Right ventricle myocardium superior (tissue), 1 donor: Measurements from ENCODE around the gene TENT4B. TPM values are rescaled to one million over a fixed set of nuclear protein-coding genes. Genes with fewer than 3 reads are reported as not detected.
"Not testable (repeated sequence)": the region's sequence is repeated elsewhere in the genome, so short reads cannot be mapped to it uniquely, and the experiment has no call there.

ENCODE experiments used
- ATAC-seq: fragments of 200-7000 bp; cut with Tn5 transposase; one replicate; pipeline ENCODE4 v1.9.1; 2020; ENCODE audit warnings: mild to moderate bottlenecking; ENCODE audit not compliant: poor library complexity
- DNase-seq: peaks from one replicate; pipeline ENCODE4 v3.0.0-alpha.2; 2020
- intact Hi-C: fragments of 100-400 bp; cut with DNase I; formaldehyde crosslinking; loops from one replicate; pipeline ENCODE4 v1.11.2; 2022
- total RNA-seq: library from RNA; stranded (reverse); fragmentation: NEBNext Ultra II Directional; extraction: Animal tissue kit (Norgen Biotek cat#: 25700); gene quantifications from one replicate; pipeline ENCODE4 v1.2.1, GENCODE V29; 2021
- donor health status: DM: no; HTN: yes; CAD: no; lungs with severe emphysema.

Gene TENT4B
- total RNA-seq, 1 donor from 2014 or later, result 7.7 TPM

DNA sequence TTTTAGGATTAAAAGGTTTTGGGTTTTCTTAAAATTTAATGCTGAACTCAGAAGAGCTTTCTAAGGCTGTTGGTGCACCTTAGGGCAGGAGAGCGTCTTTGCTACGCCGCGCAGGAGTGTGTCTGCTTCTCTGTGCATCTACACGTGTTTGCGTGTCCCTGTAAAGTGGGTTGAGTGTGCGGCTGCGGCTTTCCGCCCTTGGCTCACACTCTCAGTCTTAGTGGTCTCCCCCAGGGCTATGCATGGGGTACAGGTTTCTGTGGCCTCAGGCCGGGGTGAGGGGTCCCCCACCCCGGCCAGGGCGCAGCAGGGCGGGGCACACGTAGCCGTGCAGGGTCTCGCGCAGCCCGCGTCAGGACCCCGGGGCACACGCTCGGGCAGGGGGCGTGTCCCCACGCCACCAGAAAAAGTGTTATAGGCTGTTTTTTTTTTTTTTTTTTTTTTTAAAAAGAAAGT lies 727 bp upstream of the TENT4B start:
- peak; percentile 66 for DNase-seq
- peak; percentile 50 for ATAC-seq
- intact Hi-C loops, result loop anchor here (2.0 to 5.0 kb wide), 2 partner anchors 58 to 85 kb away; partner anchors contain the start of gene HEATR3

DNA sequence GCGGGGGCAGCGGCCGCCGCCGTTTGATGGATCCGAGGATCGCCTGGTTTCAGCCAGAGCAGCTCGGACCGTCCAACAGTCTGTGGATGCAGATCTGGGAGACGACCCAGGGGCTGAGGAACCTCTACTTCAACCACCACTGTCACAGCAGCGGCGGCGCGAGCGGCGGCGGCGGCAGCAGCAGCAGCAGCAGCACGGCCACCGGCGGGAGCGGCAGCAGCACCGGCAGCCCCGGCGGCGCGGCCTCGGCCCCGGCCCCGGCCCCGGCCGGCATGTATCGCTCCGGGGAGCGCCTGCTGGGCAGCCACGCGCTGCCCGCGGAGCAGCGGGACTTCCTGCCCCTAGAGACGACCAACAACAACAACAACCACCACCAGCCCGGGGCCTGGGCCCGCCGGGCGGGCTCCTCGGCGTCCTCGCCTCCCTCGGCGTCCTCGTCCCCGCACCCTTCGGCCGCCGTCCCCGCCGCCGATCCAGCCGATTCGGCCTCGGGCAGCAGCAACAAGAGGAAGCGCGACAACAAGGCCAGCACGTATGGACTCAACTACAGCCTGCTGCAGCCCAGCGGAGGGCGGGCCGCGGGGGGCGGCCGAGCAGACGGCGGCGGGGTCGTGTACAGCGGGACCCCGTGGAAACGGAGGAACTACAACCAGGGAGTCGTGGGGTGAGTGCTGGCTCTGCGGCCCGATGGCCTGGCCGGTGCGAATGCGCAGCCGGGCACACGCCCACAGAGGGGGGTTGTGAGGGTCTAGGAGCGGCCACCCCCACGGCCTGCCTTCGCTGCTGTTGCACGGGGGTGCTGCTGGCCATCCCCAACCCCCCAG lies 702 bp downstream of the TENT4B start:
- intact Hi-C loops, result loop anchor here (2.0 to 5.0 kb wide), 2 partner anchors 57 to 87 kb away; partner anchors contain the start of gene HEATR3
- ATAC-seq (no peak), DNase-seq (peak; percentile 66)

DNA sequence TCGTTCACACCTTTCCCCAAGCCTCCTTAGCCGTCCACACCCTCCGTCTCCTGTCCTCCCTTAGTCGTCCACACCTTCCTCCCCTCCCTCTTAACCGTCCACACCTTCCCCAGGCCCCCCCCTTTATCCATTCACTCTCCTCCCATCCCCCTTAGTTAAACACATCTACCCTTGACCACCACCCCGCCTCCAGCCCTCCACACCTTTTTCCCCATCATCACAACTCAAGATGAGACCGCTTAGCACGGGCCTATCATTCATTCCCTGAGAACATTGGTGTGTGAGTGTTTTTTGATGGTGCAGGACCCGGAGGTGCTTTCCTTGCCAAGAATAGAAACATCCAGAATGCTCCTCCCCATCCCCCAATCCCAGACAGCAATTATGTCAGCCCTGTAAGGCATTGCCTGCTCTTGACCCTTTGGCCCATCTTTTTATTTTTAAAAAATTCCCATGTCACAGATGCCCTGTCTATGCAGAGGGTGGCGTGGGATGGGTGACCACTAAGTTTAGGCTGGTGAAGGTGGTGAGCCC lies 1.4 kb downstream of the TENT4B start:
- DNase-seq (no peak), ATAC-seq (no peak)
- intact Hi-C loops, result loop anchor here (5.0 kb wide), 1 partner anchor 87 kb away; the partner anchor contains the start of gene HEATR3

DNA sequence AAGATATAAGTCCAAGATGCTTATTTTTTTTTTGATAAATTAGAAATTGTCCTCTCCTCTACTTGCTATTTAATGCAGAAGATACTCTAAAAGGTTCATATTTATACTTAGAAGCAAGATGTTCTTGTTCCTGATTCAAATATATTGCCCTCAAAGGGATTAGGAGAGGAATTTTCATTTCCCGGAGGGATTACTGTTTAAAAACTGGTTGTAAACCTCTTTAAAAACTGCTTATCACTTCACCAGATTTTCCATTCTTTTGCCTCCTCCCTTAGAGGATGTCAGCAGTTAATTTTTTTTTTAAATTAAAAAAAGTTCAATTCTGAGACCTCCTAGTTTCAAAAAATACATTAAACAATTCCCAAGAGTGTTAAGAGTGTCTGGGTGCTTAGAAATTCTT lies 2.8 kb downstream of the TENT4B start:
- no peak for DNase-seq
- intact Hi-C loops, result loop anchor here (5.0 kb wide), 1 partner anchor 46 kb away; no protein-coding TSS in a partner anchor
- ATAC-seq, result no peak

DNA sequence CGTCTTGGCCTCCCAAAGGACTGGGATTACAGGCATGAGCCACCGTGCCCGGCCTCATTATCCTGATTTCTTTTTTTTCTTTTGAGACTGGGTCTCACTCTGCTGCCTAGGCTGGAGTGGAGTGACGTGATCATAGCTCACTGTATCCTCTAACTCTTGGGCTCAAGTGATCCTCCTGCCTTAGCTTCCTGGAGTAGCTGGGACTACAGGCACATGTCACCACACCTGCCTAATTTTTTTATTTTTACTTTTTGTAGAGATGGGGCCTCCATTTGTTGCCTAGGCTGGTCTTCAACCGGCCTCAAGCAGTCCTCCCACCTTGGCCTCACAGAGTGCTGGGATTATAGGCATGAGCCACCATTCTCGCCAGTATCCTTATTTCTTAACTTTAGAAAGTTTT lies 3.5 kb downstream of the TENT4B start:
- DNase-seq (no peak), ATAC-seq (no peak)
- intact Hi-C loops, result loop anchor here (5.0 kb wide), 1 partner anchor 46 kb away; no protein-coding TSS in a partner anchor

DNA sequence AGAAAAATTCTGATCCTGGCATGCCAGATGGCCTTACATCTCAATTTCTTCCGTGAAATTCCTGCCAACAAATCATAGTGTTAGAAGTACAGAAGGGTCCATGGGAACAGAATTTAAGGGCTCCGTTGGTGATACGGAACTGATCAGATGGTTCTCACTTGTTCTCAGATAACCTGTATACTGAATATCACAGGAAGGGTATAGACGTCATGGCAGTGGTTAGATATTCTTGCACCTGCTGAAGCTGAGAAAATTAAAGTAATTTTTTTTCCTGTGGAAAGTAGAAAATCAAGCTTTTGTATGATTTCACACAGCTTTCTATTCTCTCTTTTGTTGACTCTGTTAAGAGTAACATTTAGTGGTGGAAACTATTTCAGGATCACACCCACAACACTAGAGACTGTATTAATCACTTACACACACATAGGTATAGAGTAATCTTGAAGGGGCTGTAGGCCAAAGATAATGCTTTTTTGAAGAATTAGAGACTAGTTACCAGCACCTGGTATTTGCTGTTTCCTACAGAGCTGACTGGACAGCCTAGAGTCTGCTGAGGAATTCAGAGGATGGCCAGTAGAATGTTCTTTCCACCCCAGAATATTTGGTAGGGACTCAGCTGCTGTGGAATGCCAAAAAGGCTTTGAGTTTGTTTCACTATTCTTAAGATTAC lies 7.5 kb downstream of the TENT4B start:
- ATAC-seq (peak; percentile 26), DNase-seq (no peak)
- intact Hi-C loops, result no loop called here

DNA sequence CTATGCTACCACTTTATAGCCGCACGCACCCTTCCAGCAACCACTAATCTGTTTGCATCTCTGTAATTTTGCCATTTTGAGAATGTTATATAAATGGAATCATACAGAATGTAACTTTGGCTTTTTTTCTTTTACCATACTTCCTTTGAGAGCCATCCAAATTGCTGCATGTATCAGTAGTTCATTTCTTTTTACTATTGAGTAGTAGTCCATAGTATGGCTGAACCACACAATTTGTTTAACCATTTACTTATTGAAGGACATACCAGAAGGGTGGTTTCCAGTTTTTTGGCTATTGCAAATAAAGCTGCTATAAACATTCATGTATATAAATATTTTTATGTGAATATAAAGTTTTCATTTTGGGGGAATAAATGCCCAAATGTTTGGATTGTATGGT lies 8.8 kb downstream of the TENT4B start:
- DNase-seq, result no peak
- intact Hi-C loops, result no loop called here
- no peak for ATAC-seq

DNA sequence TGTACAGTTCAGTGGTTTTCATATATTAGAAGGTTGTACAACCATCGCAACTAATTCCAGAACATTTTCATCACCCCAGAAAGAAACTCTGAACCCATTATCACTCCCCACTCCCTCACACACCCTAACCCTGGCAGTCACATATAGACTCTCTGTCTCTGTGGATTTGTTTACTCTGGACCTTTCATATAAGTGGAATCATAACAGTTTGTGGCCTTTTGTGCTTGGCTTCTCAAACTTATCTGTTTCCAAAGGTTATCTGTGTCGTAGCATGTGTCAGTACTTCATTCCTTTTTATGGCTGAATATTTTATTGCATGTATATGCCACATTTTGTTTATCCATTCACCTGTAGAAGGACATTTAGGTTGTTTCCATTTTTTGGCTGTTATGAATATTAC lies 12.4 kb downstream of the TENT4B start:
- intact Hi-C loops, result no loop called here
- DNase-seq (no peak), ATAC-seq (no peak)

DNA sequence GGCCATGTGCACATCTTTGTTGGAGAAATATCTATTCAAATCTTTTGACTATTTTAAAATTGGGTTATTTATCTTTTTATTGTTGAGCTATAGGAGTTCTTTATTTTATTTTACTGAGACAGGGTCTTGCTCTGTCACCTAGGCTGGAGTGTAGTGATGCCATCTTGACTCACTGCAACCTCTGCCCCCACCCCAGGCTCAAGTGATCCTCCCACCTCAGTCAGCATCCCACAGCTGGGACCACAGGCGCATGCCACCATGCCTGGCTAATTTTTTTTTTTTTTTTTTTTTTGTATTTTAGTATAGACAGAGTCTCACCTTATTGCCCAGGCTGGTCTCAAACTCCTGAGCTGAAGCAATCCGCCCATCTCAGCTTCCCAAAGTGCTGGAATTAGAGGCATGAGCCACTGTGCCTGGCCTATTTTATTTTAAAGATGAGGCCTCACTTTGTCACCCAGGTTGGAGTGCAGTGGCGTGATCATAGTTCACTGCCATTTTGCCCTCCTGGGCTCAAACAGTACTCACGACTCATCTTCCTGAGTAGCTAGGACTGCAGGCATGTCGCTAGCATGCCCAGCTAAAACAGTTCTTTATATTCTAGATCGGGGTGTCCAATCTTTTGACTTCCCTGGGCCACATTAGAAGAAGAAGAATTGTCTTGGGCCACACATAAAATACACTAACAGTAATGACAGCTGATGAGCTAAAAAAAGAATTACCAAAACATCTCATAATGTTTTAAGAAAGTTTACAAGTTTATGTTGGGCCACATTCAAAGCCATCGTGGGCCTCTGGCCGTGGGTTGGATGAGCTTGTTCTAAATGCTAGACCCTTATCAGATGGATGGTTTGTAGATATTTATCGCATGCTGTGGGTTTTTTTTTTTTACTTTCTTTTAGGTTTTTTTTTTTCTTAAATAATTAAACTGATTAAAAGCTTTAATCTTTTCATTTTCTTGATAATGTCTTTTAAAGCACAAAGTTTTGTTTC lies 13.7 kb downstream of the TENT4B start:
- ATAC-seq, result no peak
- no peak for DNase-seq
- intact Hi-C loops, result no loop called here

DNA sequence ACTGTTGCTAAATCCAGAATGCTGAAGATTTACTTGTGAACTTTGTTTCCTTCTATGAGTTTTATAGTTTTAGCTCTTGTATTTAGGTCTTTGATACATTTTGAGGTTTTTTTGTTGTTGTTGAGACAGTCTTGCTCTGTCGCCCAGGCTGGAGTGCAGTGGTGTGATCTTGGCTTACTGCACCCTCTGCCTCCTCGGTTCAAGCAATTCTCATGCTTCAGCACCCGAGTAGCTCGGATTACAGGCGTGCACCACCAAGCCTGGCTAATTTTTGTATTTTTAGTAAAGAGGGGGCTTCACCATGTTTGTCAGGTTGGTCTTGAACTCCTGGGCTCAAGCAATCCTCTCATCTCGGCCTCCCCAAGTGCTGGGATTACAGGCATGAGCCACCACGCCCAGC lies 14.4 kb downstream of the TENT4B start:
- ATAC-seq (no peak), DNase-seq (no peak)
- intact Hi-C loops, result no loop called here

DNA sequence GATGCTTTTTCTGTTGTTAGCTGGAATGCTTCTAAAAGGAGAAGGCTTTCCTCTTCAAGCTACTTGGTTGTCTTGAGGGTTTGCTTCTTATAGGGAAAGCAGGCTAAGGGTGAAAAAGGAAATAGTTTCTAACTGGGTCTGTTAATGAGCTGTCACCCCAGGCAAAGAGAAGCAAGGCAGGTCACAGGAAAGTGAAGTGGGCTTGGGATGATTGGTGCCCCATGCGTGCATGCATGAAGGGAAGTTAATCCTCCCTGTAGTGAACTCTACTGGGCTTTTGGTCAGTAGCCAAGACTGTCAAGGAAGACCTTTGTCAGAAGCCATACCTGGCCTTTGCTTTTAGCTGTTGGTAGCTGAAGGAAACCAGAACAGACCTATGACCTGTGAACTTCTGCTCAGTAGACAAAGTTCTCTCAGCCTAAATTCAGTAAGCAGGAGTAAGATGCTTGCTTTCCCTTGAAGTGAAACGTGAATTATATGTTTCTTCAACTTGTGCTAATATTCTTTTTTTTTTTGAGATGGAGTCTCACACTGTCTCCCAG lies 16.5 kb downstream of the TENT4B start:
- DNase-seq (no peak), ATAC-seq (no peak)
- intact Hi-C loops, result no loop called here

DNA sequence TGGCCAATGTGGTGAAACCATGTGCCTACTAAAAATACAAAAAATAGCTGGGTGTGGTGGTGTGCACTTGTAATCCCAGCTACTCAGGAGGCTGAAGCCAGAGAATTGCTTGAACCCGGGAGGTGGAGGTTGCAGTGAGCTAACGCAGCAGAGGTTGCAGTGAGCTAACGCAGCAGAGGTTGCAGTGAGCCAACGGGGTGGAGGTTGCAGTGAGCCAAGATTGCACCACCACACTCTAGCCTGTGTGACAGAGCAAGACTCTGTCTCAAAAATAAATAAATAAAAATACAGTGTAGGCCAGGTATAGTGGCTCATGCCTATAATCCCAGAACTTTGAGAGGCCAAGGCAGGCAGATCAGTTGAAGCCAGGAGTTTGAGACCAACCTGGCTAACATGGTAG lies 18.7 kb downstream of the TENT4B start:
- ATAC-seq, DNase-seq, intact Hi-C loops: not testable (repeated sequence)

DNA sequence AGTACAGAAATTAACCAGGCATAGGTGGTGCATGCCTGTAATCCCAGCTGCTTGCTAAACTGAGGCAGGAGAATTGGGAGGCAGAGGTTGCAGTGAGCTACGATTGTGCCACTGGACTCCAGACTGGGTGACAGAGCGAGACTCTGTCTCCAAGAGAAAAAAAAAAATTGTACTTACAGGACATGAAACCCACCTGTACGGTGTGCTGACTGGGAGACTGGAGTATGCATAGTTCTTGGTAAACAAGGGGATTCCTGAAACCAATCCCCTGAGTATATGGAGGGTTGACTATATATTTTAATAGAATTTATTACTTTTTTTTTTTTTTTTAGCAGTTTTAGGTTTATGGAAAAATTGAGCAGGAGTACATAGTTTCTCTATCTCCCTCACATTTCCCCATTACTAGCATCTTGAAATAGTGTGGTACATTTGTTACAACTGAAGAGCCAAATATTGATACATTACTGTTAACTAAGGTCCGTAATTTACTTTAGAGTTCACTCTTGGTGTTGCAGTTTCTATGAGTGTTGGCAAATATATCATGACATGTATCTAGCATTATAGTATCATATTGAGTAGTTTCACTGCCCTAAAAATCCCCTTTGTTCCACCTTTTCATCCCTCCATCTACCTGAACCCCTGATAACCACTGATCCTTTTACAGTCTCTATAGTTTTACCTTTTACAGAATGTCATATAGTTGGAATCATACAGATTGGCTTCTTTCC lies 19.3 kb downstream of the TENT4B start:
- ATAC-seq (no peak), DNase-seq (no peak)
- intact Hi-C loops, result no loop called here

DNA sequence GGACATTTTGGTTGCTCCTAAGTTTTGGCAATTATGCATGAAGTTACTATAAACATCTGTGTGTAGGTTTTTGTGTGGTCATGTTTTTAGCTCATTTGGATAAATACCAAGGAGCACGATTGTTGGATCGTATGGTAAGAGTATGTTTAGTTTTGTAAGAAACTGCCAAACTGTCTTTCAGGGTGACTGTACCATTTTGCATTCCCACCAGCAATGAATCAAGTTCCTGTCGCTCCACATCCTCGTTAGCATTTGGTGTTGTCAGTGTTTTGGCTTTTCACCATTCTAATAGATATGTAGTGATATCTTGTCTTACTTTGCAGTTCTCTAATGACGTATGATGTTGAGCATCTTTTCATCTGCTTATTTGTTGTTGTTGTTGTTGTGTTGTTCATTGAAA lies 20.2 kb downstream of the TENT4B start:
- no peak for DNase-seq
- no peak for ATAC-seq
- intact Hi-C loops, result no loop called here

DNA sequence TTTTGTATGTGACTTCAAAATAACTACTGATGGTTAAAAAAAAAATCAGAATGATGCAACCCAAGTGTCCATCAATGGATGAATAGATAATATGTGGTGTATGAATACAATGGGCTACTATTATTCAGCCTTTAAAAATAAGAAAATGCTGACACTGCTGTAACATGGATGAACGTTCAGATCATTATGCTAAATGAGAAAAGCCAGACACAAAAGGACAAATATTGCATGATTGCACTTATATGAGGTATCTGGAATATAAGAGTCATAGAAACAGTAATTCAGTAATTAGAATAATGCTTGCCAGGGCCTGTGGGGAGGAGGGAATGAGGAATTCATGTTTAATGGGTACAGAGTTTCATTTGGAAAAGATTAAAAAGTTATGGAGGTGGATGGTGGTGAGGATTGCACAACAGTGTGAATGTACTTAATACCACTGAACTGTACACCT lies 25.4 kb downstream of the TENT4B start:
- ATAC-seq (no peak), DNase-seq (no peak)
- intact Hi-C loops, result no loop called here

DNA sequence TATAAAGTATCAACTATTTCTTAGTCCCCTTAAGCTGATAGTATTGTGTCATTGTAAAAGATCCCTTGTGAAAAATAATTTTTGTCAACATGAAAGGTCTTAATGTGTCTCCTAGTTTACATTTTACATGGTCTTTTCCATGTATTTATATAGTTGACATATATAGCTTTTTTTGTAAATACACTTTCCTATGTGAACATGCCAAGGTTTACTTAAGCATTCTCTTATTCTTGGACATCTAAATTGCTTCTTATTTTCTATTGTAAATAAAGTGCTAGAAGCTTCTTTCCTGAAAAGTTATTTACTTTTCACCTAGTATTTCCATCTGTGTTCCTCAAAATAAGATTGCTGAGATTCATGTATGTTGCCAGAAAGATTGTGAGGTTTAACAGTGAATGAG lies 29.3 kb downstream of the TENT4B start:
- intact Hi-C loops, result no loop called here
- no peak for ATAC-seq
- no peak for DNase-seq

DNA sequence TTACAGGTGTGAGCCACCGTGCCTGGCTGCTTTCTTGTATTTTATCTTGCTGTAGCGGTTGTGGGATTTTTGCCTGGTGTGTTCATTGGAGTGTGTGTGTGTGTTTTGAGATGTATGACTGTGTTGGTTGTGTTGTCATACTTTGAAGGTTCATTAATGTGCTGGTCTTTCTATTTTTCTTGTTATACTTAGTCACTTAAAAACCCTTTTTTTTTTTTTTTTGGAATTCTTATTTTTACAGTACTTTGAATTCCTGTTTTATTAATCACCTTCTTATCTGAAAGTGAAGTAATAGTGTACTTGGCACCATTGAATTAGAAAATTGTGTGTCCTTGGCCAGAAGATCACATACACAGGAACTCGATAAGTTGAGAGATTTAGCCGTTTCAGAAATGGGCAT lies 30.2 kb downstream of the TENT4B start:
- DNase-seq (no peak), ATAC-seq (no peak)
- intact Hi-C loops, result no loop called here
